Cardiac fibroblast (primary cell): ENCODE results near the gene NAP1L5.
A peak's percentile ranks its signal among the peaks of the same experiment; 100 is the strongest.

Experiments used
- DNase-seq, 2 donors: peaks; one replicate each; pipeline versions ENCODE4 v3.0.0 to v3.0.0-alpha.2; 2010; ENCODE audit warnings: low read depth in 2 of 2
- H3K4me3 ChIP-seq, 2 donors: replicated peaks in 1 of 2; 1 replicate in 1 of 2; 2 replicates in 1 of 2; pipeline ENCODE4 v1.5.1; 2011; ENCODE audit warnings: low read depth in 2 of 2, low read length in 2 of 2, mild to moderate bottlenecking in 2 of 2, moderate library complexity in 1 of 2
- CTCF ChIP-seq: IDR thresholded peaks from one replicate; pipeline ENCODE4 v1.5.1; 2011; ENCODE audit warnings: low read depth, mild to moderate bottlenecking, low read length, inconsistent platforms

Gene NAP1L5

GRCh38 chr4:88713782-88714181 is 16.2 kb upstream of the NAP1L5 start:
- no peak overlapping the region for H3K4me3 ChIP-seq
- DNase-seq = no peak
- no peak for TF ChIP-seq CTCF

- H3K4me3 ChIP-seq = no peak overlapping the region
- DNase-seq = no peak
- no peak for TF ChIP-seq CTCF
These were observed 12.4 kb upstream of the NAP1L5 start for GRCh38 chr4:88709989-88710388.

GRCh38 chr4:88706574-88706973 is 8.9 kb upstream of the NAP1L5 start:
- peak; percentile 83 for DNase-seq
- TF ChIP-seq CTCF = peak; percentile 65
- no peak overlapping the region for H3K4me3 ChIP-seq

GRCh38 chr4:88705805-88706492 is 8.3 kb upstream of the NAP1L5 start:
- TF ChIP-seq CTCF = no peak
- DNase-seq = peak; percentile 52 to 60
- H3K4me3 ChIP-seq = no peak overlapping the region

- no peak for DNase-seq
- H3K4me3 ChIP-seq = no peak overlapping the region
- no peak for TF ChIP-seq CTCF
These were observed 7.6 kb upstream of the NAP1L5 start for GRCh38 chr4:88705223-88705622.

- no peak for DNase-seq
- no peak overlapping the region for H3K4me3 ChIP-seq
- TF ChIP-seq CTCF = no peak
These were observed 5.2 kb upstream of the NAP1L5 start for GRCh38 chr4:88702782-88703181.

- no peak for TF ChIP-seq CTCF
- H3K4me3 ChIP-seq = no peak overlapping the region
- DNase-seq = no peak
These were observed 890 bp upstream of the NAP1L5 start for GRCh38 chr4:88698519-88698918.
